A549 (cell line): ENCODE data around the gene ABCA1. TPM values are rescaled to one million over a fixed set of nuclear protein-coding genes. Genes with fewer than 3 reads are reported as not detected.

Experiments used
- ATAC-seq, 2 experiments: fragments of 200-7000 bp in 1 of 2; fragments of >200 bp in 1 of 2; cut with Nextera tagmentation in 1 of 2; cut with Tn5 transposase in 1 of 2; 3 replicates each; pipeline versions ENCODE4 v1.8.0 to v1.9.1; 2018 to 2020; ENCODE audit warnings: mild to moderate bottlenecking in 1 of 2, moderate library complexity in 1 of 2
- CTCF ChIA-PET: fragments of 300-600 bp; sonication (Branson Sonifier 250); formaldehyde crosslinking; extraction: SDS; loops from one replicate; lab custom pipeline; 2021; ENCODE audit warnings: antibody characterized with exemption, inconsistent platforms; lab: Yijun Ruan, JAX
- POLR2A ChIA-PET: fragments of 350-600 bp; formaldehyde crosslinking; extraction: SDS; loops from one replicate; lab custom pipeline; 2021; ENCODE audit warnings: antibody characterized with exemption, inconsistent platforms; lab: Yijun Ruan, JAX
- DNase-seq, 2 experiments: peaks; one replicate each; pipeline versions ENCODE4 v3.0.0 to v3.0.0-alpha.2; 2011 to 2016; ENCODE audit warnings: low read depth in 1 of 2, low spot score in 1 of 2
- FAIRE-seq: peaks from 2 replicates; lab custom pipeline; 2011; peaks lifted over from hg19 to GRCh38; lab: Jason Lieb, UNC
- H3K27ac ChIP-seq, 2 experiments: fragments of >200 bp; sonication (Bioruptor Twin); formaldehyde crosslinking; 3 replicates each; pipeline ENCODE4 v1.5.1; 2016 to 2017
- H3K4me1 ChIP-seq: fragments of >200 bp; sonication (Bioruptor Twin); formaldehyde crosslinking; 3 replicates; pipeline ENCODE4 v1.6.1; 2016
- H3K4me2 ChIP-seq: fragments of >200 bp; sonication (Bioruptor Twin); formaldehyde crosslinking; 3 replicates; pipeline ENCODE4 v1.6.1; 2016
- H3K4me3 ChIP-seq: fragments of >200 bp; sonication (Bioruptor Twin); formaldehyde crosslinking; 3 replicates; pipeline ENCODE4 v1.5.1; 2016
- H3K9me3 ChIP-seq: fragments of >200 bp; sonication (Bioruptor Twin); formaldehyde crosslinking; 3 replicates; pipeline ENCODE4 v1.6.1; 2016
- ATOH8 ChIP-seq: fragments of 250-450 bp; sonication (Bioruptor Pico); IDR thresholded peaks from 2 replicates; pipeline ENCODE4 v1.5.0; 2020; ENCODE audit warnings: low read depth, mild to moderate bottlenecking, moderate library complexity
- BHLHE40 ChIP-seq: IDR thresholded peaks from 2 replicates; pipeline ENCODE4 v1.6.1; 2012; ENCODE audit warnings: low read depth, low read length, inconsistent platforms
- CTCF ChIP-seq: fragments of >200 bp; sonication (Bioruptor Twin); formaldehyde crosslinking; IDR thresholded peaks from 3 replicates; pipeline ENCODE4 v1.5.1; 2016
- EHF ChIP-seq: fragments of 250-450 bp; sonication (Bioruptor Pico); IDR thresholded peaks from 2 replicates; pipeline ENCODE4 v1.5.0; 2020; ENCODE audit warnings: mild to moderate bottlenecking
- EHMT2 ChIP-seq: fragments of 200-600 bp; sonication (generic); IDR thresholded peaks from 2 replicates; pipeline ENCODE4 v1.6.1; 2016; ENCODE audit warnings: antibody characterized with exemption, low read depth, mild to moderate bottlenecking, moderate library complexity
- FOSL2 ChIP-seq, 2 experiments: fragments of 450-650 bp in 1 of 2; fragments of >200 bp in 1 of 2; sonication (Bioruptor Twin) in 1 of 2; formaldehyde crosslinking; IDR thresholded peaks; 2 replicates each; pipeline versions ENCODE4 v1.5.0 to v1.6.1; 2016 to 2020; ENCODE audit warnings: mild to moderate bottlenecking in 1 of 2, moderate library complexity in 1 of 2
- FOXS1 ChIP-seq: fragments of 250-450 bp; sonication (Bioruptor Pico); IDR thresholded peaks from 2 replicates; pipeline ENCODE4 v1.5.0; 2020; ENCODE audit warnings: mild to moderate bottlenecking, moderate library complexity
- HOXA7 ChIP-seq: fragments of 250-450 bp; sonication (Bioruptor Pico); IDR thresholded peaks from 2 replicates; pipeline ENCODE4 v1.5.0; 2020; ENCODE audit warnings: mild to moderate bottlenecking, moderate library complexity
- HOXB13 ChIP-seq: fragments of 250-450 bp; sonication (Bioruptor Pico); IDR thresholded peaks from 2 replicates; pipeline ENCODE4 v1.5.0; 2020; ENCODE audit warnings: low read depth, mild to moderate bottlenecking, moderate library complexity
- HOXB5 ChIP-seq: fragments of 250-450 bp; sonication (Bioruptor Pico); IDR thresholded peaks from 2 replicates; pipeline ENCODE4 v1.5.0; 2020; ENCODE audit warnings: mild to moderate bottlenecking, moderate library complexity
- JUN ChIP-seq, 2 experiments: fragments of >200 bp; sonication (Bioruptor Twin); formaldehyde crosslinking; IDR thresholded peaks; 2 replicates in 1 of 2; 3 replicates in 1 of 2; pipeline ENCODE4 v1.6.1; 2016 to 2017
- MAFK ChIP-seq: fragments of 450-650 bp; IDR thresholded peaks from 2 replicates; pipeline ENCODE4 v1.6.1; 2014; ENCODE audit not compliant: partially characterized antibody
- MAX ChIP-seq: IDR thresholded peaks from 2 replicates; pipeline ENCODE4 v1.6.1; 2012
- MYC ChIP-seq: IDR thresholded peaks from 2 replicates; pipeline ENCODE4 v1.6.1; 2012; ENCODE audit warnings: mild to moderate bottlenecking, inconsistent platforms, low read length, improper control_type of control experiment, borderline replicate concordance
- PBX3 ChIP-seq: IDR thresholded peaks from 2 replicates; pipeline ENCODE4 v1.6.1; 2012
- POLR2A ChIP-seq: IDR thresholded peaks from 2 replicates; pipeline ENCODE4 v1.6.1; 2012; ENCODE audit warnings: mild to moderate bottlenecking, low read length
- POLR2AphosphoS2 ChIP-seq: conservative IDR thresholded peaks from 2 replicates; pipeline ENCODE4 v1.6.1; 2012; ENCODE audit warnings: low read length, improper control_type of control experiment, inconsistent platforms
- RAD21 ChIP-seq, 2 experiments: fragments of >200 bp in 1 of 2; sonication (Bioruptor Twin) in 1 of 2; formaldehyde crosslinking in 1 of 2; IDR thresholded peaks in 1 of 2; conservative IDR thresholded peaks in 1 of 2; 2 replicates in 1 of 2; 3 replicates in 1 of 2; pipeline ENCODE4 v1.6.1; 2012 to 2018; ENCODE audit warnings: inconsistent platforms in 1 of 2
- RNF2 ChIP-seq: fragments of 200-600 bp; sonication (generic); IDR thresholded peaks from 2 replicates; pipeline ENCODE4 v1.6.1; 2016; ENCODE audit warnings: low read depth, mild to moderate bottlenecking, antibody characterized with exemption, moderate library complexity, borderline replicate concordance
- SMC3 ChIP-seq: fragments of >200 bp; sonication (Bioruptor Twin); formaldehyde crosslinking; IDR thresholded peaks from 3 replicates; pipeline ENCODE4 v1.6.1; 2018; ENCODE audit warnings: inconsistent platforms
- TFCP2L1 ChIP-seq: fragments of 250-450 bp; sonication (Bioruptor Pico); IDR thresholded peaks from 2 replicates; pipeline ENCODE4 v1.5.0; 2021; ENCODE audit warnings: mild to moderate bottlenecking
- TP53 ChIP-seq: fragments of 250-450 bp; sonication (Bioruptor Pico); IDR thresholded peaks from 2 replicates; pipeline ENCODE4 v1.5.0; 2021; ENCODE audit warnings: mild to moderate bottlenecking, moderate library complexity
- USF2 ChIP-seq: fragments of 450-650 bp; IDR thresholded peaks from 2 replicates; pipeline ENCODE4 v1.6.1; 2014; ENCODE audit warnings: antibody characterized with exemption
- ZFP36 ChIP-seq: fragments of 450-650 bp; IDR thresholded peaks from 2 replicates; pipeline ENCODE4 v1.6.1; 2014; ENCODE audit warnings: borderline replicate concordance; ENCODE audit not compliant: partially characterized antibody
- ZSCAN20 ChIP-seq: fragments of 250-450 bp; sonication (Bioruptor Pico); IDR thresholded peaks from 2 replicates; pipeline ENCODE4 v1.8.0; 2022; ENCODE audit warnings: mild to moderate bottlenecking, moderate library complexity
- WGBS: methylation state at CpG from one replicate; pipeline ENCODE4 v1.1.6; 2017; ENCODE audit errors: missing lambda C conversion rate; 5-methylcytosine and 5-hydroxymethylcytosine counted together
- polyA plus RNA-seq, 4 experiments: library from polyadenylated mRNA; depleted of rRNA in 3 of 4; stranded (reverse); fragments of >200 nt; fragmentation: RNase III in 1 of 4; extraction: RNeasy Plus Mini Kit Qiagen cat#74134 plus additional on column Dnase treatment in 1 of 4; gene quantifications; 2 replicates in 3 of 4; 3 replicates in 1 of 4; pipeline ENCODE4 v1.2.3, GENCODE V29; 2011 to 2017

Gene ABCA1
- polyA plus RNA-seq, 2 of the 4 experiments (the other 2 are of a cell fraction), result 3.6 to 12.0 TPM

GRCh38 chr9:104866191-104866590 is 61.8 kb downstream of the ABCA1 start:
- peak; percentile 72 for TF ChIP-seq ZFP36
- TF ChIP-seq EHMT2, result no peak
- no peak for TF ChIP-seq FOSL2 (IDR thresholded peaks at IDR 0.05)
- TF ChIP-seq FOSL2 (CRISPR knock-in tag; IDR thresholded peaks at IDR 0.05), result 0 out of 2 replicates have a peak, but pooled peaks have one; percentile 15
- TF ChIP-seq, all 56 proteins: peak for 2
- ChIA-PET CTCF (interaction anchor here (1.0 kb wide), 1 partner anchor 294 kb away, joined by 3 read pairs; no protein-coding TSS in a partner anchor), POLR2A (no interaction called here)
- peaks cover 47% of the 10 kb centered on the region for H3K4me1 ChIP-seq
- no peaks in the 10 kb centered on the region for H3K9me3 ChIP-seq
- H3K4me2 ChIP-seq, result no peak overlapping the region
- DNase-seq (no peak), ATAC-seq (no peak), FAIRE-seq (no peak)
- peak overlapping the region in 1 of 2 experiments; percentile 45; a peak in 2 of 6 replicates for H3K27ac ChIP-seq
- WGBS, result 100% methylated on average over 1 of the region's 1 CpG
- no peak overlapping the region for H3K4me3 ChIP-seq

GRCh38 chr9:104864675-104865104 is 63.3 kb downstream of the ABCA1 start:
- WGBS, result 72% methylated on average over 5 of the region's 5 CpGs
- H3K27ac ChIP-seq, result peak overlapping the region in 1 of 2 experiments; percentile 53; a peak in 3 of 6 replicates

GRCh38 chr9:104863180-104863883 is 64.6 kb downstream of the ABCA1 start:
- peak; percentile 68 to 75 for DNase-seq
- no peaks in the 10 kb centered on the region for H3K9me3 ChIP-seq
- peak overlapping the region; percentile 28 to 53; a peak in 5 of 6 replicates for H3K27ac ChIP-seq
- ChIA-PET POLR2A (interaction anchor here (1.0 kb wide), 3 partner anchors 63 to 201 kb away, joined by 4 to 5 read pairs (median 4); partner anchors contain the start of gene ABCA1), CTCF (interaction anchor here (0.5 to 4.7 kb wide), 69 partner anchors 9 to 617 kb away, joined by 3 to 40 read pairs (median 4); partner anchors contain the start of genes ABCA1 and SLC44A1)
- FAIRE-seq, result no peak
- H3K4me3 ChIP-seq, result no peak overlapping the region
- WGBS, result 32% methylated on average over 4 of the region's 4 CpGs
- peak; percentile 84 to 94 for ATAC-seq
- H3K4me1 ChIP-seq, result peaks cover 27% of the 10 kb centered on the region
- H3K4me2 ChIP-seq, result peak overlapping the region; percentile 41
- TF ChIP-seq USF2, result no peak
- TF ChIP-seq MAX, result peak; percentile 75
- no peak for TF ChIP-seq ATOH8 (CRISPR knock-in tag)
- no peak for TF ChIP-seq POLR2AphosphoS2
- TF ChIP-seq EHF (CRISPR knock-in tag), result no peak
- peak; percentile 67; the same call in 1 of the 2 replicates for TF ChIP-seq MYC
- peak; percentile 54 for TF ChIP-seq MAFK
- TF ChIP-seq RAD21 (conservative IDR thresholded peaks at IDR 0.05 in 1 of 2, IDR thresholded peaks at IDR 0.05 in 1 of 2), result peak; percentile 84 to 89
- TF ChIP-seq FOSL2 (IDR thresholded peaks at IDR 0.05), result no peak
- 0 out of 2 replicates have a peak, but pooled peaks have one; percentile 18 for TF ChIP-seq FOSL2 (CRISPR knock-in tag; IDR thresholded peaks at IDR 0.05)
- peak; percentile 82 for TF ChIP-seq SMC3

More at GRCh38 chr9:104864675-104865104, 63.3 kb downstream of the ABCA1 start:
- Histone ChIP-seq H3K9me3 (no peaks in the 10 kb centered on the region), H3K4me3 (no peak overlapping the region), H3K4me1 (peaks cover 40% of the 10 kb centered on the region), H3K4me2 (no peak overlapping the region)
- FAIRE-seq, result no peak
- ATAC-seq, result no peak
- no peak for TF ChIP-seq FOSL2 (IDR thresholded peaks at IDR 0.05)
- TF ChIP-seq FOSL2 (CRISPR knock-in tag; IDR thresholded peaks at IDR 0.05), result no peak
- no peak for TF ChIP-seq POLR2A
- no peak for TF ChIP-seq SMC3
- no peak for TF ChIP-seq JUN (IDR thresholded peaks at IDR 0.05)
- TF ChIP-seq HOXB5, result no peak
- TF ChIP-seq HOXB13, result no peak
- no peak for TF ChIP-seq TFCP2L1 (CRISPR knock-in tag)
- TF ChIP-seq BHLHE40, result no peak
- TF ChIP-seq RNF2, result no peak
- TF ChIP-seq HOXA7 (CRISPR knock-in tag), result no peak
- no peak for TF ChIP-seq PBX3
- no peak for TF ChIP-seq CTCF
- TF ChIP-seq ZSCAN20 (CRISPR knock-in tag), result no peak
- TF ChIP-seq FOXS1 (CRISPR knock-in tag), result no peak
- no peak for TF ChIP-seq TP53 (CRISPR knock-in tag)
- ChIA-PET CTCF (interaction anchor here (0.9 to 4.7 kb wide), 14 partner anchors 8 to 553 kb away, joined by 3 to 40 read pairs (median 12); partner anchors contain the start of gene ABCA1), POLR2A (no interaction called here)
- no peak for DNase-seq
